Measurements from ENCODE around the gene RPL36AL.
A peak's percentile ranks its signal among the peaks of the same experiment; 100 is the strongest.
"Not testable (repeated sequence)": the region's sequence is repeated elsewhere in the genome, so short reads cannot be mapped to it uniquely, and the experiment has no call there.

The RPL36AL gene

GRCh38 chr14:49620182-49621113 lies at the start of gene RPL36AL, which contains the start of gene MGAT2:
TSS of gene RPL36AL (minus strand) at chr14:49620626. CDS start at chr14:49619104, 1,522 bp downstream.
TSS of gene MGAT2 (plus strand) at chr14:49620799. CDS start at chr14:49621269, 470 bp downstream.
- DNase-seq (ENCODE audit: low read depth in 4 of 4, low spot score in 1 of 4): peak; percentile 79 to 93 (median 86)

DNA sequence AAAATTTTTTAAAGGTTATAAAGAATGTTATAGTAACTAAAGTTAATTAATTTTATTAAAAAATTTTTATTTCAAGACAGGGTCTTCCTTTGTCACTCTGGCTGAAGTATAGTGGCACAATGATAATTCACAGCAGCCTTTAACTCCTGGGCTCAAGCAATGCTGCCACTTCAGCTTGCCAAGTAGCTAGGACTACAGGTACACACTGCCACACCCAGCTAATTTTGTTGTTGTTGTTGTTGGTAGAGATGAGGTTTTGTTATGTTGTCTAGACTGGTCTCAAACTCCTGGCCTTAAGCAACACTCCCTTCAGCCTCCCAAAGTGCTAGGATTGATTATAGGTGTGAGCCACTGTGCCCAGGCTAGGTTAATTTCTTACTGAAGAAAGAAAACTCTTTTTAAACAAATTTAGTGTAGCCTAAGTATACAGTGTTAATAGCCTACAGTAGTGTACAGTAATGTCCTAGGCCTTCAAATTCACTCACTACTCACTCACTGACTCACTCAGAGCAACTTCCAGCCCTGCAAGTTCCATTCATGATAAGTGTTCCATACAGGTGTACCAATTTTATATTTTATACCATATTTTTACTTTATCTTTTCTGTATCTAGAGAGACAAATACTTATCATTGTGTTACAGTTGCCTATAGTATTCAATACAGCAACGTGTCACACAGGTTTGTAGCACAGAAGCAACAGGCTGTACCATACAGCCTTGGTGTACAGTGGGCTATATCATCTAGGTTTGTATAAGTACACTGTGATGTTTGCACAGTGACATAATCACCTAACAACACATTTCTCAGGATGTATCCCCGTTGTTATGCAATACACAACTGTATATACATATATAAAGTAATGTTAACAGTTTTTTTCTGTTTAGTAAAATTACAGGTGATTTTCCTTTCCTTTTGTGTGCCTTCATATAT lies 39.4 kb upstream of the RPL36AL start:
- no peak for DNase-seq (ENCODE audit: low read depth in 4 of 4, low spot score in 1 of 4)

GRCh38 chr14:49657500-49657899 lies 37.1 kb upstream of the RPL36AL start:
- not testable (repeated sequence) for DNase-seq (ENCODE audit: low read depth in 4 of 4, low spot score in 1 of 4)

GRCh38 chr14:49654511-49654910 lies 34.1 kb upstream of the RPL36AL start:
- DNase-seq (ENCODE audit: low read depth in 4 of 4, low spot score in 1 of 4): no peak

DNA sequence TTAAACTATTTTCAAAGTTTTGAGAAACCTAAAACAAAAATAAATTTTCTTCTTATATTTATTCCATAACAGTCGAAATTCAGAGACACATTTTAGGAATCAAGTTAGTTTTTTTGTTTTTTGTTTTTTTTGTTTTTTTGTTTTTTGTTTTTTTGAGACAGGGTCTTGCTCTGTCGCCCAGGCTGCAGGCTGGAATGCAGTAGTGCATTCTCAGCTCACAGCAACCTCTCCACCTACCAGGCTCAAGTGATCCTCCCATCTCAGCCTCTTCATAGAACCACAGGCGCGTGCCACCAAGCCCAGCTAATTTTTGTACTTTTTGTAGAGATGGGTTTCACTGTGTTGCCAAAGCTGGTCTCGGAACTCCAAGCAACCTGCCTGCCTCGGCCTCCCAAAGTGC lies 33.1 kb upstream of the RPL36AL start:
- DNase-seq (ENCODE audit: low read depth in 4 of 4, low spot score in 1 of 4): no peak

- no peak for DNase-seq (ENCODE audit: low read depth in 4 of 4, low spot score in 1 of 4)
These were observed 21.7 kb upstream of the RPL36AL start for GRCh38 chr14:49642163-49642562.

DNA sequence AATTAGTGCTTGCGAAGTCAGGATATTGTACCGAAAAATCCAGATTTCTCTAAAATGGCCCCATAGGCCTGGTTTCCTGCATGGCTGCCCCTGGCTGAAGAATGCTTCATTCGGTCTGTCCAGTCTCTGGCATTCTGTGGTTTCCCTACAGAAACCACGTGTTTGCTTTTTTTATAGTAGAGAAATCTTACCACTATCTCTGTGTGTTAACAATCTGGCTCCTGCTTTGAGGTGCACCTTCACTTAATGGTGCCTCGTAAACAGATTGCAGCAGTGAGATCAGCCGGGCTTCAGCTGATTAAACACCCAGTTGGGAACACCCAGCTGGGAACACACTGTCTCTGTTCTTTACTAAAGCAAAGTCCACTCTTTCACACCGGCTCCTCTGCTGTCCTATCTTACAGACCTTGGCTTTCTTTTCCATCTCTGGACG lies 21.3 kb upstream of the RPL36AL start:
- no peak for DNase-seq (ENCODE audit: low read depth in 4 of 4, low spot score in 1 of 4)

DNA sequence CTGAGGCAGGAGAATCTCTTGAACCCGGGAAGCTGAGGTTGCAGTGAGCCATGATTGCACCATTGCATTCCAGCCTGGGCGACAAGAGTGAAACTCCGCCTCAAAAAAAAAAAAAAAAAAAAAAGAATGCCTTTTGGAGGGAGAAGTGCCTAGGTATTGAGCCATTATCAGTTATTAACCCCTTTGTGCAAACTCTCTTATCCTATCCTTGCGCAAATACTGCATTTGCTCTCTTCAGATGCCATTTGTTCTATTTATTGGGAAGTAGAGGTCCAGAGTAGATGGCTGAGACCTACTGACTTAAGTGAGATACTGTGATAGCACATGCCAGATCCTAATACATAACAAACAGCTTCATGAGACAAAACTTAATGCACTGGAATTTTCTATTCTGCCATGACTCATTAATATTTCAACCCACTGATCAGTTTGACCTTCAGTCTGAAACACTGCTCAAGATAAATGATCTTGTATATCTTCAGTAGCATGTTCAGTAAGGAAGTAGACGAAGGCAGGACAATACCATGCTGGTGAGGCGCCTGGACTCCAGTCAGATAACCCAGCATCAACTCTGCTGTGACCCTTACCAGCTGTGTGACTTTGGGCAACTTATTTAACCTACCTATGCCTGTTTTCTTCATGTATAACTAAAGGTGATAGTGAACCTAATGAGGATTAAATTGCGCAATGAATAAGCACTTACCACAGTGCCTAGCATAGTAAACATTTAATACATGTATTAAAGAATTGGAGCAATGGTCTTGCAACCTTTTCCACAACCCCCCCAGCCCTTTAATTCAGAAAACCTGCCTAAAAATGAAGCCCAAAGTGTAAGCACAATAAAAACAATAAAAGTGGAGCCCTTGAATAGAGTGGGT lies 20.4 kb upstream of the RPL36AL start:
- no peak for DNase-seq (ENCODE audit: low read depth in 4 of 4, low spot score in 1 of 4)

GRCh38 chr14:49637534-49638078 lies 17.2 kb upstream of the RPL36AL start:
- no peak for DNase-seq (ENCODE audit: low read depth in 4 of 4, low spot score in 1 of 4)

DNA sequence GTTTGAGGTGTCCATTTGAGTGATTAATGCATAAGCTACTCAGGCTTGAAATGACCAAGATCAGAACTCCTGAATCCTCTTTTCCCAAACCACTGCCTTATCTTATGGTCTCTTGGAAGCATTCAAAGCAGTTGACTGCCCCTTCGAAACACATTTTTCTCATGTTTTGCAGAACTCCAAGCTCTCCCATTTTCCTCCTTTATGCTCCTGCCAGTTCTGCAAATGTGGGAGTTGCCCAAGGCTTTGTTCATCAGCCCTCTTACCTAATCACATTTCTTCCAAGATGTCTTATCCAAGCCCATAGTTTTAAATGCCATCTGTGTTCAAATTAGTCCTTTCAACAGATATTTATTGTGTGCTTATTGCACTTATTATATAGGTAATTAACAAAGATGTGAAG lies 16.4 kb upstream of the RPL36AL start:
- DNase-seq (ENCODE audit: low read depth in 4 of 4, low spot score in 1 of 4): no peak

DNA sequence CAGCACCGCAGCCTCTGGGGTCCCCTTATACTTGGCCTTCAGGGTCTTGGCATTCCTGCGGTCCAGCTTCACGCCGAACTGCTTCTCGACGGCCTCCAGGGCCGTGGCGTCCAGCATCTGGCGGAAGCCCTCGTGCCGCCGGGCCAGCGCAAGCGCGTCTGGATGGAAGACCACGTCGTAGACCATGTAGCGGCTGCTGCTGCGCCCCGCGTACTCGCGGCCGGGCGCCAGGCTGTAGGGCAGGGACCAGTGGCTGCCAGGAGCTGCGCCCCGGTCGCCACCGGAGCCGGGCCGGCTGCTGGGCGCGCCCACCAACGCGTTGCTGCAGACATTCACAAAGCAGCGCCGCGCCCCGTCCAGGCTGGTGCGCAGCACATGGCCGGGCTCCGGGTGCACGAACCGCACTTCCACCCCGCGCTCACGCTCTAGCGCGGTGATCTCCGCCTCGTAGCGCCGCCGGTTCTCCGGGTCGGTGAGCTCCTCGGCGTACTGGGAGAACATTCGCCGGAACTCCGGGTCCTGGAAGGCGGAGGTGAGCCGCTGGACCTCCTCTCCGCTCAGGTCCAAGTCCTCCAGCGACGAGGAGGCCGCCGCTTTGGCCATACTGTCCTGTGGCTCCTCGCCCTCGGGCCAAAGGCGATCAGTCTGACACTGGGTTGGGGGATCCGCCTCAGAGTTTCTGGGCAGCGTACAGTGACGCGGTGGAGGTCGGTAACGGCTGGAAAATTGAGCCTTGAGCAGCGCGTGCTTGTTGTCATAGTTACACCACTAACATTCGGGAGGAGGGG lies 14.3 kb upstream of the RPL36AL start, which contains the start of gene DNAAF2:
Gene DNAAF2 (minus strand): TSS at position 698 of the 788 bp plus-strand sequence. CDS start 95 bp downstream, at position 603.
- DNase-seq (ENCODE audit: low read depth in 4 of 4, low spot score in 1 of 4): peak in 3 of 4 experiments; percentile 21 to 43 (median 40)

- peak; percentile 83 to 94 (median 90) for DNase-seq (ENCODE audit: low read depth in 4 of 4, low spot score in 1 of 4)
These were observed 13.5 kb upstream of the RPL36AL start for GRCh38 chr14:49633640-49634546.

DNA sequence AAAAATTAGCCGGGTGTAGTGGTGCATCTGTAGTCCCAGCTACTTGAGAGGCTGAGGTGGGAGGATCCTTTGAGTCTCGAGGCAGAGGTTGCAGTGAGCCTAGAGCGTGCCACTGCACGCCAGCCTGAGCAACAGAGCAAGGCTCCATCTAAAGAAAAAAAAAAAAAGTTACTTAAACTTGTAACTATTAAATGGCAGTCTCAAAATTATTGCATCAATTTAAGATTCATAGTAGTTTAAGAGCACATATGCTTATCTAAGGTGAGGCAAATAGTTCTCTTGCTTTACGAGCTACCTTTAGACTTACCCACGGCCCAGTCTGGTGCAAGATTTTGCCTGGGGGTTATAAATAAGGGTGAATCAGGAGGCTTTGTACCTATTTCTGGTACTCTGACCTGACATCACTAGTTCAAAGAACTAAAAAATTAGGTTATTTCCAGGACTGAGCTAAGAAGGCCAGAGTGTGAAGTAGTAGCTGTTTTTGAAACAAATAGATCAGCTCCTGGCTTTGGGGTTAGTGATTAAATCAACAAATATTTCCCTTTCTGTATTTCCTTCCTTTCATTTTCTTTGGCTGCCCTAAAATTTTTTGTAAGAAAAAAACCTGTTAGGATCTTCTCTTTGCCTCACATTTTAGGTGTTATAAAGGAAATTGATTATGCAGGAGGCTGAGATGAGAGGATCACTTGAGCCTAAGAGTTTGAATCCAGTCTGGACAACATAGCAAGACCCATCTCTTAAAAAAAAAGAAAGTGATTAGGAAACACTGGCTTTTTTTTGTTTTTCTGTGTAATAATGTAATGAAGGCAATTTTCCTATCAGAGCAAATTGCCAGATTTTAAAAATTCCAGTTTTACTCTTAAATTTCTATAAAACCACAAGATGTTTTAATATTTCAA lies 3.8 kb upstream of the RPL36AL start:
- DNase-seq (ENCODE audit: low read depth in 4 of 4, low spot score in 1 of 4): no peak

DNA sequence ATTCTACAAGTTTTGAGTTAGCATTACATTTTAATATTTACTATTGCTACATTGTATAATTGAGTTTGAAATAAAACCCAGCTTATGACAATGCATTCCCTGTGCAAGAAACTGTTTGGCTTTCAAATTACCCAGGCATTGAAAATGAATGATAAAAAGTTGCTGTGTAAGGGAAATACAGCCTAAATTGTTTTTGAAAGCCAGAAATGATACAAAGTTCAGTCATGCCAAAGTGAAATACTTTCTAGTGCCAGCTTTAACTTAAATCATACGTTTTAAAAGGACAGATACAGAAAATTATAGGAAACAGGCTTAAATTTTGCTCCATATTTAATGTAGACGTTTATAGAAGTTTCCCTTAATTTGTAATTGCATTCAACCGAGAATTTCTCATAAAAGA lies 3.0 kb upstream of the RPL36AL start:
- DNase-seq (ENCODE audit: low read depth in 4 of 4, low spot score in 1 of 4): no peak

GRCh38 chr14:49622022-49622607 lies 1.7 kb upstream of the RPL36AL start:
- no peak for DNase-seq (ENCODE audit: low read depth in 4 of 4, low spot score in 1 of 4)

DNA sequence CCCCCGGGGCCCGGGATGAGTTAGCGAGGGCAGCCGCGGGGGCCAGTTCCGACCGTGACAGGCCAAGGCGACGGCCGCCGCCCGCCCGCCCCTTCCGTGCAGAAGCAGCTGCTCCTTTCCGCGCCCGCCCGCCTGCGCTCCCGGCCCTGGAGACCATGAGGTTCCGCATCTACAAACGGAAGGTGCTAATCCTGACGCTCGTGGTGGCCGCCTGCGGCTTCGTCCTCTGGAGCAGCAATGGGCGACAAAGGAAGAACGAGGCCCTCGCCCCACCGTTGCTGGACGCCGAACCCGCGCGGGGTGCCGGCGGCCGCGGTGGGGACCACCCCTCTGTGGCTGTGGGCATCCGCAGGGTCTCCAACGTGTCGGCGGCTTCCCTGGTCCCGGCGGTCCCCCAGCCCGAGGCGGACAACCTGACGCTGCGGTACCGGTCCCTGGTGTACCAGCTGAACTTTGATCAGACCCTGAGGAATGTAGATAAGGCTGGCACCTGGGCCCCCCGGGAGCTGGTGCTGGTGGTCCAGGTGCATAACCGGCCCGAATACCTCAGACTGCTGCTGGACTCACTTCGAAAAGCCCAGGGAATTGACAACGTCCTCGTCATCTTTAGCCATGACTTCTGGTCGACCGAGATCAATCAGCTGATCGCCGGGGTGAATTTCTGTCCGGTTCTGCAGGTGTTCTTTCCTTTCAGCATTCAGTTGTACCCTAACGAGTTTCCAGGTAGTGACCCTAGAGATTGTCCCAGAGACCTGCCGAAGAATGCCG lies 872 bp upstream of the RPL36AL start:
- DNase-seq (ENCODE audit: low read depth in 4 of 4, low spot score in 1 of 4): peak in 2 of 4 experiments; percentile 28 to 39
